Neutrophil (primary cell): Measurements from ENCODE around the gene GLG1.

ENCODE experiments used
- H3K27ac ChIP-seq: fragments of 200-600 bp; sonication (generic); 2 replicates; pipeline ENCODE4 v1.5.1; 2016; ENCODE audit warnings: mild to moderate bottlenecking, moderate library complexity
- H3K27me3 ChIP-seq: fragments of 200-600 bp; sonication (generic); 2 replicates; pipeline ENCODE4 v1.6.0; 2016; ENCODE audit warnings: mild to moderate bottlenecking
- H3K36me3 ChIP-seq: fragments of 200-600 bp; sonication (generic); 2 replicates; pipeline ENCODE4 v1.5.1; 2017
- H3K4me1 ChIP-seq, 2 experiments: fragments of 200-600 bp in 1 of 2; sonication (generic) in 1 of 2; 1 replicate in 1 of 2; 2 replicates in 1 of 2; pipeline versions ENCODE4 v1.5.1 to v1.6.1; 2013 to 2016; ENCODE audit warnings: low read depth in 1 of 2, low read length in 1 of 2, mild to moderate bottlenecking in 1 of 2, moderate library complexity in 1 of 2; ENCODE audit not compliant: control insufficient read depth in 1 of 2, insufficient read depth in 1 of 2
- H3K4me3 ChIP-seq, 2 experiments: fragments of 200-600 bp in 1 of 2; sonication (generic) in 1 of 2; 1 replicate in 1 of 2; 2 replicates in 1 of 2; pipeline ENCODE4 v1.5.1; 2013 to 2016; ENCODE audit warnings: low read depth in 1 of 2, low read length in 1 of 2, mild to moderate bottlenecking in 1 of 2, moderate library complexity in 1 of 2
- H3K9me3 ChIP-seq: fragments of 200-600 bp; sonication (generic); 2 replicates; pipeline ENCODE4 v1.5.1; 2016
- TF ChIP-seq, protein P1 (sequence below): fragments of 200-600 bp; sonication (generic); IDR thresholded peaks from 2 replicates; pipeline ENCODE4 v1.5.1; 2016; ENCODE audit warnings: antibody characterized with exemption

Gene GLG1

DNA sequence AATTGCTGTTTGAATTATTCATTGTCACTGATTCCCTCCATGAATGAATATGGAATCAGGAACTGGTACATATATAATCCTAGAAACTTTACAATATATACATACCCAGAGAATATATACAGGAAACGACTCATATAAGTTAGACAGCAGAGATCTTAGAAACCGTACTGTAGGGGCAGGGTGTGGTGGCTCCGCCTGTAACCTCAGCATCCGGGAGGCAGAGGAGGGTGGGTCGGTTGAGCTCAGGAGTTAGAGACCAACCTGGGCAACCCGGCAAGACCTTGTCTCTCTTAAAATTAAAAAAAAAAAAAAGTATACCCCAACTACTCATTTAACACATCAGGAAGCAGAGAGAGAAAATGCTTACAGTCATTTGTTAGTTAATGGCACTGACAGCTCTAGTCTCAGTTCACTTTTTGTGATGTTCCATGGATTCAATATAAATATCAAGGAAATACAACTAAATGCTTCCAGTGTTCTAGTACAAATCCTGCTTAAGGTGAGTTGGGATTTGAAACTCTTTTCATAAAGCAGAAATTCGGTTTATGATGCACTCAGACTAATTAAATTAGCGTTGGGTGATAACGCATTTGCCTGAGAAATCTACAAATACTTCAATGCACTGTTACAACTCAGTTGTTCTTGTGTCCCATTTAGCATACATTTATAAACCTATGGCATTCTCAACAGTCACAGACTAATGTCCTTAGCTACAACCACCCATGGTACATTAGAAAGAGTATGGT lies 5.6 kb downstream of the GLG1 start:
- TF ChIP-seq, protein P1, sequence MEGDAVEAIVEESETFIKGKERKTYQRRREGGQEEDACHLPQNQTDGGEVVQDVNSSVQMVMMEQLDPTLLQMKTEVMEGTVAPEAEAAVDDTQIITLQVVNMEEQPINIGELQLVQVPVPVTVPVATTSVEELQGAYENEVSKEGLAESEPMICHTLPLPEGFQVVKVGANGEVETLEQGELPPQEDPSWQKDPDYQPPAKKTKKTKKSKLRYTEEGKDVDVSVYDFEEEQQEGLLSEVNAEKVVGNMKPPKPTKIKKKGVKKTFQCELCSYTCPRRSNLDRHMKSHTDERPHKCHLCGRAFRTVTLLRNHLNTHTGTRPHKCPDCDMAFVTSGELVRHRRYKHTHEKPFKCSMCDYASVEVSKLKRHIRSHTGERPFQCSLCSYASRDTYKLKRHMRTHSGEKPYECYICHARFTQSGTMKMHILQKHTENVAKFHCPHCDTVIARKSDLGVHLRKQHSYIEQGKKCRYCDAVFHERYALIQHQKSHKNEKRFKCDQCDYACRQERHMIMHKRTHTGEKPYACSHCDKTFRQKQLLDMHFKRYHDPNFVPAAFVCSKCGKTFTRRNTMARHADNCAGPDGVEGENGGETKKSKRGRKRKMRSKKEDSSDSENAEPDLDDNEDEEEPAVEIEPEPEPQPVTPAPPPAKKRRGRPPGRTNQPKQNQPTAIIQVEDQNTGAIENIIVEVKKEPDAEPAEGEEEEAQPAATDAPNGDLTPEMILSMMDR = no peak
- Histone ChIP-seq H3K36me3 (peaks cover 6% of the 10 kb centered on the region), H3K27me3 (no peaks in the 10 kb centered on the region), H3K4me1 (peaks cover 21 to 31% of the 10 kb centered on the region in 2 experiments), H3K9me3 (no peaks in the 10 kb centered on the region), H3K4me3 (no peak overlapping the region), H3K27ac (no peak overlapping the region)

DNA sequence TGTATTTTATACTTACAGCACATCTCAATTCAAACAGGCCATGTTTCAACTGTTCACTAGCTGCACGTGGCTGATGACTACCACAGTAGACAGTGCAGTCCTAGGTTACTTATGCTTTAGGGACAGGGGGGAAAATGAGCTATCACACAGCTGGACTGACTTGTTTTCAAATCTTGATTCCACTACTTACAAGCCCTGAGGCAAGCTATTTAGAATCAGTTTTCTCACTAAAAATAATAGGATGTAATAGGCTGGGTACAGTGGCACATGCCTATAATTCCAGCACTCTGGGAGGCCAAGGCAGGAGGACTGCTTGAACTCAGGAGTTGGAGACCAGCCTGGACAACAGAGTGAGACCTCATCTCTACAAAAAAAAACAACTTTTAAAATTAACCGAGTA lies 10.3 kb downstream of the GLG1 start:
- Histone ChIP-seq H3K4me1 (peaks cover 14 to 16% of the 10 kb centered on the region in 2 experiments), H3K27ac (no peak overlapping the region), H3K36me3 (peaks cover 6% of the 10 kb centered on the region), H3K4me3 (no peak overlapping the region), H3K9me3 (no peaks in the 10 kb centered on the region), H3K27me3 (no peaks in the 10 kb centered on the region)
- TF ChIP-seq, protein P1 = no peak

GRCh38 chr16:74592847-74593246 lies 14.1 kb downstream of the GLG1 start:
- H3K9me3 ChIP-seq = no peaks in the 10 kb centered on the region
- no peak overlapping the region for H3K27ac ChIP-seq
- TF ChIP-seq, protein P1 = no peak
- H3K4me3 ChIP-seq = no peak overlapping the region
- H3K27me3 ChIP-seq = no peaks in the 10 kb centered on the region
- H3K4me1 ChIP-seq = peaks cover 5 to 13% of the 10 kb centered on the region in 2 experiments
- peaks cover under 1% of the 10 kb centered on the region for H3K36me3 ChIP-seq

- H3K9me3 ChIP-seq = no peaks in the 10 kb centered on the region
- no peaks in the 10 kb centered on the region for H3K36me3 ChIP-seq
- TF ChIP-seq, protein P1 = no peak
- H3K27me3 ChIP-seq = no peaks in the 10 kb centered on the region
- H3K27ac ChIP-seq = no peak overlapping the region
- H3K4me3 ChIP-seq = no peak overlapping the region
- peaks cover 5 to 13% of the 10 kb centered on the region in 2 experiments for H3K4me1 ChIP-seq
Measured at GRCh38 chr16:74591876-74592650, 14.9 kb downstream of the GLG1 start.

DNA sequence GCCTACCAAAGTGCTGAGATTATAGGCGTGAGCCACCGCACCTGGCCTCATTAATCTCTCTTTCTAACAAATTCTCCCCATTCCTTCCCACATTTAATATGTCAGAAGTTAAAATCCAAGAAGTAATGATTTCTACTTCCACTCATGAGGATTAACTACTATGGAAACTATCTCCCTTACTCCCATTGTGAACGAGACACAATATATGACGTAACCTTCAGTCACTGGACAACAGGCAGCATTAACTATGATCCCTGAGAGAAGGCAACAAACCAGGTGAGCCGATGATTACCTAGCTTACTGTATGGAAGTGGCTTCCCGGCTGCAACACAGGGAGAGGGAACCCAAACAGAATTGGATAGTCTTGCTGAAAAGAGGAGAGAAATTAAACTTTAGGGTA lies 20.0 kb downstream of the GLG1 start:
- Histone ChIP-seq H3K9me3 (no peaks in the 10 kb centered on the region), H3K27ac (no peak overlapping the region), H3K4me1 (peaks cover 4 to 10% of the 10 kb centered on the region in 2 experiments), H3K36me3 (no peaks in the 10 kb centered on the region), H3K27me3 (no peaks in the 10 kb centered on the region), H3K4me3 (no peak overlapping the region)
- TF ChIP-seq, protein P1 = no peak
